ENCODE measurements around the gene KLK4.

- no peak for TF ChIP-seq FOXM1 (IDR thresholded peaks at IDR 0.05; ENCODE audit: borderline replicate concordance)
- TF ChIP-seq L3MBTL2 (conservative IDR thresholded peaks at IDR 0.05) = no peak
- TF ChIP-seq PKNOX1 (IDR thresholded peaks at IDR 0.05) = no peak
- no peak for TF ChIP-seq BHLHE40 (IDR thresholded peaks at IDR 0.05; ENCODE audit: borderline replicate concordance)
- no peak for TF ChIP-seq SUZ12 (IDR thresholded peaks at IDR 0.05)
- TF ChIP-seq TARDBP (IDR thresholded peaks at IDR 0.05) = no peak
- TF ChIP-seq HDGF (IDR thresholded peaks at IDR 0.05; ENCODE audit: borderline replicate concordance) = no peak
- no peak for TF ChIP-seq NFRKB (IDR thresholded peaks at IDR 0.05)
- TF ChIP-seq ELF4 (IDR thresholded peaks at IDR 0.05) = no peak
- no peak for TF ChIP-seq CTBP1 (IDR thresholded peaks at IDR 0.05; ENCODE audit: borderline replicate concordance)
- no peak for TF ChIP-seq SP1 (IDR thresholded peaks at IDR 0.05)
Measured at GRCh38 chr19:50902640-50903039, 8.6 kb downstream of the KLK4 start.

Measured in HEK293T (cell line).